CD1c-positive myeloid dendritic cell (primary cell): ENCODE data around the gene DIAPH3.

Experiments
- DNase-seq: peaks from one replicate; pipeline ENCODE4 v3.0.0-alpha.2; 2016; ENCODE audit errors: extremely low spot score

Gene DIAPH3

DNA sequence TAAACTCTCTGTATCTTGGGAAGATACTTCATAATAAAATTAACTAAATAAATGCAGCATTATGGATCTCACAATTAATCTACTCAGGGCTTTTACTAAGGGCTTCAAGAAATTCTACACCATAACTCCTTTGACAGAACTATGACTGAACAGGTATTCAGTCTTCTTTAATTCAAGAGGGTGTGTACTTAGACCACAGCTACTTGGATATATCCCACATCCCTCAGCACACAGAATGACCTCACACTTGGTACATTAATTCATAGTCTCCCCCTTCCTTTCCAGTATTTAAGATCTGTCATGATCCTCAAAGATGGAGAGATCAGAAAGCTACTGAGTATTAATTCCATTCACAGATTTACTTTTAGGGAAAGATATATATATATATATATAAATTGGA, 11.6 kb downstream of the DIAPH3 start:
- no peak for DNase-seq

DNA sequence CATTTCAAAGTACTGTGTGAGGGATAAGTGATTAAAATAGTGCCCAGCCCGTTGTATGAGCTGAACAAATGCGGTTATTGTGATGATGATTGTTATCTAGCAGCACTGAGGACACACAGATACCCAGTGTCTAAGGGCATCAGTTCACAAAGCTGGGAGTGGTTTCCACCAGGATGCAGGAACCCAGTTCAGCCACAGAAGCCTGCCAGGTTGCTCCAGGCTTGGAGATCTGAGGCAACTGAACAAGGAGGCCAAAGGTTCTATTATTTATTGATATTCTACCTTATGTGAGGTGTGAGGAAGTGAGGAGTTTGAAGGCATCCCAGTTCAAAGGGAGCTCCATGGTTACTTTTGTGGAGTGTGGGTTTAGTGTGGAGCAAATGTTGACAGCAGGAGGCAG, 13.2 kb downstream of the DIAPH3 start:
- DNase-seq, result no peak

DNA sequence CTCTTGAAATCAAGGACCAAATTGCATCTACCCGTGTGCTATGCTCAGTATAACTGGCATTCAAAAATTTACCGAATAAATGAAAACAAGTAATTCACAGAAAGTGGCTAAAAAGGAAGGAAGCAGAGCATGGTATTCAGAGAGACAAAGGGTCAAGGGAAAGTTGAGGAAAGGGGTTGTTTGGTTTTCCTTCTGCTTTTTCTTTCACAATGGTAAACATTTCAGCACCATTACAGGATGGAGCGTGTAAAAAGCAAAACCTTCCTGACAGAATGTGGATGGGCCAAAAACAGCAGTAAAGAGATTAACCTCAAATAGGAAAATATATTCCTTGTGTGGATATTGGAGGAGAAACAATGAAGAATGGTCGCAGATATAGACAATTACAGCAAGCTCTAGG, 14.8 kb downstream of the DIAPH3 start:
- DNase-seq, result no peak

DNA sequence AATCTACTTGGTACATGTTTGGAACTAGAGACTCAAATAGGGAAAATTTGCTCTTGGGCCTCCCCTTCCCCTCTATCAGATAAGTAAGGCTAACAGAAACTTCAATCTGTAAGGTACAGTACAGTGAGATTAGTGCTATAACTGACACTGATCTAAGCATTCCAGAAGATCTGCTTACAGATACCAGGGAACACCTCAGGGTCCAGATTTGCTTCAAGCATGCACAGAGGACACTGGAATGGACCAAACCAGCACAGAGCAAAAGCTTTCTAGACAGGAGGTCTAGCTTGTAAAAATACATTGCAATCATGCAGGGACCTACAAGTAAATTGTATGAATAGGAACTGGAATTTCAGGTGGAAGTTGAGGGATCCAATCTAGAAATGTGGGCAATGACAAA, 16.4 kb downstream of the DIAPH3 start:
- DNase-seq, result no peak

DNA sequence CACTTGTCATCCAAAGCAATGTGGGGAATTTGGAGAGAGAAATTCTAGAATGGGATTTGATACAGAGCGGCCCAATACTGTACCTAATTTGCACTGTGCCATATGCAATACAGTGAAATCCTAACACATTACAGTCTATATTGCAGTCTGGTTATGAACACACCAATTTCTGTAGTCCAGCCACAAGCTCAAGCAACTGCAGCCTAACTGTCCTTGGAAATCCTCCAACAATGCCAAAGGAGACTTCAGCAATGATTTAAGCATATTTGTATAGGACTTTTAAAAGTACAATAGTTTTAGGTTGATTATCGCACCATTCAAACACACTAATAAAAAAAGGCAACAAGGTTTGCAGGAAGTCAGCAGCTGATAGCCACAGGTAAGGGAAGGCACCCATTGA, 17.3 kb downstream of the DIAPH3 start:
- no peak for DNase-seq

DNA sequence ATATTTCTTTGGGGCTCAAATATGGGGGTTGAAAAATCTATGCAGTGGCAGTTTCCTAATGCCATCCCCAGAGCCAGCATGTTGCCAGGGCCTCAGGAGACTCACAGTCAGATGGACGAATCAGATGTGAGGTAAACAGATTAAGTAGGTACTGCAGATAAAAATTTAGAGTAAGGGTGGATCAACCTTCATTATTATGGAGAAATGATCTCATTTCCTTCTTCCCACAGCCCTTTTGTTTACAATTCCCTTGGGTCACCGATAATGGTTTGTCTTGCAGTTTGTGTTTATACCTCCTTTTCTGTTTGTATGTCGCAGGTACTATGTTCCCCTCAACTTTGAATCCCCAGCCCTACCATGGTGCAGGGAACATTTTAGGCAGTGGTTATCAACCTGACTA, 20.0 kb downstream of the DIAPH3 start:
- no peak for DNase-seq

DNA sequence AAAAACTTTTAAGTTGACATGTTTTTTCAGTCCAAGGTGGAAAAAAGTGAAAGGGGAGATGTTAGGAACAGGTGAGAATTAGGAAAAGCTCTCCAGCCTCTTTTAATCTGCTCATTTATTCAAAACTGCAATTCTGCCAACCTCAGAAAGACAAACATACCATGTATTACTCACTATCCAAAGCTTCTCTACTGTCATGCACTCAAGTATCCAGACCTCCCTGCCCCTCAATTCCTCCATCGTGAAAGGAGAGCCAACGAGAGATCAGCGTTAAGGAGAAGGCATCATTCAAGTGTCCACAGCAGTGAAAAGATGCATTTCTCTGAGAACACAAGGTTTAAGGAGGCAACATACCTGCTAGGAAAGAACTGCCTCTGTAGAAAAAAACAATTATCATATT, 24.5 kb downstream of the DIAPH3 start:
- DNase-seq, result no peak

DNA sequence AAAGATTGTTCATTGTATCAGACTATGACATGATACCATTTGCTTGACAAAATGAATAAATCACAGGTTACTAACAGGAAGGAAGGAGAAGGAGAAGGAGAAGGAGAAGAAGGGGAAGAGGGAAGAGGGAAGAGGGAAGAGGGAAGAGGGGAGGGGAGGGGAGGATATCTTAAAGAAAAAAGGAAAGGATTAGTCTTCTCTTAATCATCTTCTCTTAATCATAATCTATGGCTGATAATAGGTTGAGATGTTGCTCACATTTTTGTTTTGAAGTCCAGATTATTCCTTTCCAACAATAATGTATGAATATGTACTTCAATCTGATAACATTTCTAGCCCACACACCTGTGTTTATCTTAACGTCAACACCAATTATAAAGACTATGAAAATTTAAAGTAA, 25.1 kb downstream of the DIAPH3 start:
- DNase-seq, result no peak

DNA sequence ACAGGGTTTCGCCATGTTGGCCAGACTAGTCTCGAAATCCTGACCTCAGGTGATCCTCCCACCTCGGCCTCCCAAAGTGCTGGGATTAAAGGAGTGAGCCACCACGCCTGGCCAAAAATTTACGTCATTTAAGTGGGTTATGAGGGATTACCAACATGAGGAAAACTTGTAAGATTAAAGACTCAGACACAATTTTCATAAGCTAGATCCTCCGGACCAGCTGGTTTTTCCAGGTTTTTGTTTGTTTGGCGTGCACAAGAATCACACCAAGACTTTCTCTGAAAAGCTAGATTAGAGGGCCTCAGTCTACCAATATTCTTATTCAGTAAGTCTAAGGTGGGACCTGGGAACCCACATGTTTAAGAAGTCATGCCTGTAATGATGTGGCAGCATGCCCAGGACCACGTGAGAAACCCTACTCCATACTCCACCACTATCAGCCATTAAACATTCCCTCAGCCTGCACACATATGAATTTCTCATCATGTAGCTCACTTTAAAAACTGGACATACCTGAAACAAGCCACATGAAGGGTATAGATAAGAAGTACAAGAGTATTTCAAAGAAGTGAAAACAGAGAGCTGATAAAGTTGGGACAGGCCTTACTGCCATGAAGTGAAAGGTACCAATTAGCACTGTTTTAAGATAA, 25.7 kb downstream of the DIAPH3 start:
- DNase-seq, result no peak

DNA sequence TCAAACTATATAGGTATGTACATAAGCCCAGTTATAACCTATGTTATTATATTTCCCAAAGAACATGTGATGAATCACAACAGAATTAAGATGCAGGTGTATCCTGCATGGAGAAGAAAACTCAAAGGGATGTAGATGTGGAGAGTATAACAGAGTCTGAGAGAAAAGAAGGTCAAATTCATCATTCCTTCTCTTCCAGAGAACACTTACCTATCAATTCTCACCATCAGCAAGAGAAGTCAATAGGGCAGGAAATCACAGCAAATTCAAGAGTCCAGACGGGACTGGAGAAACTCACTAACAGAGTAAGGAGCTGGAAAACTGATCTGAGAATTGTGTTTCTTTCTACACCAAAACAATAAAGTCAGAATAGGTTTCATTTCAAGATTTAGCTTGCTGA, 28.4 kb downstream of the DIAPH3 start:
- no peak for DNase-seq

DNA sequence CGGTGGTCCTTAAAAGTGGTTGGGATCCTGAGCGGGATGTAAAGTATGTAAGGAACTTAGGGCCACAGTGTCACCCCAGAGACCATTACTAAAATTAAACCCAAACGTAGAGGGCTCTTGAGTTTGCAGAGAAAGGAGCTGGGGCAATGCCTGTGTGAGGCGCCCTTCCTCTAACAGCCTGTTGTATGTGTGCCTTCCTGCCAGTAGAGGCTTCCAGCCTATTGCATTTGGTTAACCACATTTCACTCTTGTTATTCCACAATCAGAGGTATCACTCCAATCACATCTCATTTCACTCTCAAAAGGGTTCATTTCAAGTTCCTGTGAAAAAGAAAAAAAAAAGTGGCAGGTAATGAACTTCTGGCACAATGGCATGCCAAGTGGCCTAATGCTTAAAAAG, 29.4 kb downstream of the DIAPH3 start:
- DNase-seq, result no peak

DNA sequence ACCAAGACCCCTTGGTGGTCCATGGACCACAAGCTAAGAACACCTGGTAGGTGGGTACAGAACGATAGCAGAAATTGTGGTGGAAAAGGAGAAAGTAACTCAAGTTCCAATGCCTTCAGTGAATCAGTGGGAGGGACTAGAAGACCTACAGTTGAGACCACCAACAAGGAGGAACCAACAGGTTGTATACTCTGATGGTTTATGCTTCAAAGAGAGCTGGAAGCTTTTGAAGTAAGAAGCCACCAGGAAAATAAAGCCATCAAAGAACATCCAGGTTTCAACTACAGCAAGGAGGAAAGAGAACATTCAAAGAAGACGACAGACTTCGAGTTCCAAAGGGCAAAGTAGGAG, 42.4 kb downstream of the DIAPH3 start:
- no peak for DNase-seq

DNA sequence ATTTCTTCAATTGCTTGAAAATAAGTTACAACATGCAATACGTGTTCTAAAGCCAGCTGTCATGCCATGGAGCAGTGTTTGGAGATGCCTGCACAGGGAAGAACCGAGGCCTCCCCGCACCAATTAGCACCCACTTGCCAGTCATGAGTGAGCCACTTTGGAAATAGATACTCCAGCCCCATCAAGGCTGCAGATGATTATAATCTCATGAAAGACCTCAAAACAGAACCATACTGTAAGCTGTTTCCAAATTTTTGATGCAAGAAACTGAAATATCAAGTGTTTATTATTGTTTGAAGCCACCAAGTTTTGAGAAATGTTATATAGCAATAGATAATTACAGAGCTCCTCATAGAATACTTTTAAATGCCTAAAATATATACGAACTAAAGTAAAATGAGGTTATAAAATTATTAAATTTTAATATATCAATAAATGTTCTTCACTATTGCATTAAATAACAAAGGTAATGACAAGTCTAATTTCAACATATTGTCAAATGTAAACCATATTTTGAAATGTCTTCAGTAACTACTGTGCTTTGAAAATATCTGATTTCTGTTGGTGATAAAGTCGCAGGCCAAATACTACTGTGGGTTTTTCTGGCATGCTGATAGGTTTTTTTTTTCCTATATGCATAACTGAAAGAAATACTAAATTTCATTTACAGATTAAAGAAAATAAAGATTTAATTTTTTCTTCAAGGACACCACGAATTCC, 43.0 kb downstream of the DIAPH3 start:
- no peak for DNase-seq

DNA sequence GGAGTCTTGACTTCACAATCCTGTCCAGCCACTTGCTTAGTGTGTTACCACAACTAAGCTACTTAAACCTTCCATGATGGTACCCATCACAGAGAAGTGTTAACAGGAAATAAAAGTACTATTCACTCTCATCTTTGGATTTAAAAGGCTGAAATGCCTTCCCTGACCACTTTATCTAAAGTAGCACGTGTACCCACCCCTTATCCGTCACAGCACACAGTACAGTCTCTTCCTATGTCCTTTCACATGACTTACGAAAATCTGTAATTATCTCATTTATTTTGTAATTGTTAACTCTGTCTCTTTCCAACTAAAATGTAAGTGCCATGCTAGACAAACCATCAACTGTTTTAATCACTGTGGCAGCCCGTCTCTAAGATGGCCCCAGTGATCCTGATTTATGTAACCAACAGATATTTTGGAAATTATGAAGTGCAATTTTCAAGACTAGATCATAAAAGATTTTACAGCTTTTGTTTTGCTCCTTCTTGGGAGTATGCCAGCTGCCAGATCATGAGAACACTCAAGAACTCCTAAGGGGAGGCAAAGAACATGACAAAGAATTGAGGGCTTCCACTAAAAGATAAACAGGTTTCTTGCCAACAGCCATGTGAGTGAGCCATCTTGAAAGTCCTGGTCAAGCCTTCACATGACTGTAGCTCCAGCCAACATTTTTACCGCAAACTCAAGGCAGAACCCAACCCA, 44.9 kb downstream of the DIAPH3 start:
- no peak for DNase-seq

DNA sequence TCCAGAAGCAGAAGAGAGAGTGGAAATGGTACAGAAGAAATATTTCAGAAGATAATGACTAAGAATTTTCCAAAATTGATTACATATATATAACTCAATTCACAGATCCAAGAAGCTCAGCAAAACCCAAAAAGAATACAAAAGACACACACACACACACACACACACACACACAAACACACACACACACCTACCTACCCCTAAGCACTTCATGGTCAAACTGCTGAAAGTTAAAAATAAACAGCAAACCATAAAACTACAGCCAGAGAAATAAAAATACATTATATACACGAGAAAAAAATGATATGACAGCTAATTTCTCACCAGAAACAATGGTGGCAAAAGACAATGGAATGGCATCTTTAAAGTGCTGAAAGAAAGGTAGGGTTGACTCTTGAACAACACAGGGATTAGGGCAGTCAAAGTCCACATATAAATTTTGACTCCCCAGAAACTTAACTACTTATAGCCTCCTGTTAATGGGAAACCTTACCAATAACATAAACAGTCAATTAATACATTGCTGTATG, 49.2 kb downstream of the DIAPH3 start:
- DNase-seq, result no peak

DNA sequence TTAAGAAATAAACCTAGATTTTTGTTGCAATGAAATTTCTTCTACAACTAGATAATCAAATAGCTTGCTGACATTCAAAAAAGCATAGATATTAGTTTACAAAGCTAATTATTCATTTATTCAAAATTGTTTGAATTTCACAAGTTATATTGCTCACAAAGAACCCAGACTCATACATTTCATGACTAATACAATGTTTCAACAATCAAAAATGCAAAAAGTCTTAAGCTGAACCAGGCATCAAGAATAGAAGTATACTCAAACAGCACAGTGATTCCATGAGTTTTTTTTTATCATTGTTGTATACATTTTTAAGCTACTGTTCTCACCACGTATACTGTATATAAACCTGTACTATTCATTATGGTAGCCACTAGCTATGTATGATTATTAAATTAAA, 51.0 kb downstream of the DIAPH3 start:
- no peak for DNase-seq

DNA sequence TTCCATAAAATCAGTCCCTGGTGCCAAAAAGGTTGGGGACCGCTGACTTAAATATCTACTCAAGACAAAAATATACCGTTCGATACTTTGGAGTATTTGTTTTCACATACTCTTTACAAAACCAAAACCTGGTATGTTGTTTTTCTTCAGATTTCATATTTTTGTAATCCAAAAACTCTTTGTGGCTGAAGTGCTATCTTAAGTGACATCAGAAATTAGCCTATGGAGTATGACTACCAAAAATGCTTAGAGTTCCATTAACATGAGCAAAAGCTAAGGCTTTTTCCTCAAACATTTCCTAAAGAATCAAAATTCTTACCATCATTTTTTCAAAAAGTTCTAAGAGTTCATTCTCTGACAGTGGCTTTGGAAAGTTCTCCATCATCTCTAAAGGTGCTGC, 52.0 kb downstream of the DIAPH3 start:
- no peak for DNase-seq

DNA sequence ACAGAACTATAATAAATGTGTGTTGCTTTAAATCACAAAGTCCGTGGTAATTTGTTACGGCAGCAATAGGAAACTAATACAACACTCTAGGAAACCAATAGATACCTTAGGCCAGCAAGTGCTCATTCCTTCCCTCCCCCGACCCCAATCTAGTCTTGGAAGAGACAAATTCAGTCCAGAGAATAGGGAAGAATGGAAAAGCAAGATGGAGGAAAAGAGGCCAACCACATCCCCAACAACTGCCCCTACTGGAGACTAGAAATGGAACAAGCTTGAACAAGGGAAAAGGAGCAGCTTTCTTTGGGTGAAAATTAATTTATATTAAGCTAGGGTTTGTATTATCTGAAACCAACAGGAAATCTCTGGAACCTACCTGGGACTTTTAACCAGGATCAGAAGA, 54.4 kb downstream of the DIAPH3 start:
- no peak for DNase-seq

DNA sequence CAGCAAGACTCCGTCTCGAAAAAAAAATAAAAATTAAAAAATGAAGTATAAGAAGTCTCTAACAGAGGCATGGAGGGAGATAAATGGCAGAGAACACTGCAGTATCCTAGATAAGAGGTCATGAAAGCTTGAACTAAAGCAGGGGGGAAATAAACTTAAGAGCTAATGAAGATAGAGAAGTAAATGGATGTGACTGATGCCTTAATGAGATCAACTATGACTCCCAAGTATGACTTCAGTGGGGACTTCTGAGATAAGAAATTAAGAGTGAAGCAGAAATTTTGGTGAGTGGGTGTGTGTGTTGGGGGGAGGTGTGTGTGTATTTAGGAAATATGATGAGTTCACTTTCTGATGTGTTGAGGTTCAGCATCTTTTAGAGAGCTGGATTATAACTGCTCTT, 55.1 kb downstream of the DIAPH3 start:
- no peak for DNase-seq

DNA sequence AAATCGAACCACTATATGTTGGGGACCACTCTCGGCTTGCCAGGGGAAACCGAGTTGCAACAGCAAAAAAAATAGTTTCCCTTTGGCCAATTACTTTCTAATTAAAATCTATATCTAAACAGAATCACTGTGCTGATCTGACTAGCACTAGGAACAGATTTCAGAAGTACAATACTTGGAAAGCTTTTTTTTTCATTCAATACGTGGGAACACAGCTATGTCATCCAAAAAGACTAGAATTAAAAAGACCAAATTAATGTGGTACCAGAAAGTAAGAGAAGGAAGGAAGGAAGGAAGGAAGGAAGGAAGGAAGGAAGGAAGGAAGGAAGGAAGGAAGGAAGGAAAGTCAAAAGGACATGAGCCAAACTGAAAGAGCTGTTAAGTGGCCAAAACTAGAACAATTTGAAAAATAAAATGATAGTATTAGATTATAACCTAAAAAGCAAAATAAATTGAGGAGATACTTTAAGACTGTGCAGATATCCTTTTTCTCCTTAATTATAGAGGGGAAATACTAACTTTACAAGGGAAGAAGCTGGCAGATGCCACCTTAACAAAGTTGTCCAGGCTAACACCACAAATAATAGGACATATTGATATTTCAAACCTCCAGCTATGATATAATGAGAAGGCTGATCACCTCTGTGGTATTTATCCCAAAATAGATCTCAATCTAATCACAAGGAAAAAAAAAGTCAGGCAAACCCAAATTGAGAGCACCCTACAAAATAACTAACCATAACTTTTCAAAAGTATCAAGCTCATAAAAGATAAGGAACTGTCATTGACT, 63.9 kb downstream of the DIAPH3 start:
- no peak for DNase-seq

DNA sequence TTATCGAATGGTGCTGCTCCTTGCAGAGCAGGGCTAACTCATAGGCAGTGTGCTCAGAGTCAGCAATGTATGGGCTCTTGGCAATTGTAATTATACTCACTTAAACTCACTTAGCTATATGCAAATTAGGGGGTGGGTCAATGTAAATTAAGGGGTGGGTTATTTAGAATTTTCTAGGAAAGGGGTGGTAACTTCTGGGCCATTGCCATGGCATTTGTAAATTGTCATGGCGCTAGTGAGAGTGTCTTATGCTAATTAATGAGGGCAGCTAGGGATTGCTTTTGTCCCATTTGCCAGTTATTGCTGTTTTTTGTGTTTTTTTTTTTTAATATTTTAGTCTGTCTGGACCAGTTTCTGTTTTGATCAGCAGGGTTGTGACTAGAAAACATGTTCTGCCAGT, 68.4 kb downstream of the DIAPH3 start:
- DNase-seq, result no peak

DNA sequence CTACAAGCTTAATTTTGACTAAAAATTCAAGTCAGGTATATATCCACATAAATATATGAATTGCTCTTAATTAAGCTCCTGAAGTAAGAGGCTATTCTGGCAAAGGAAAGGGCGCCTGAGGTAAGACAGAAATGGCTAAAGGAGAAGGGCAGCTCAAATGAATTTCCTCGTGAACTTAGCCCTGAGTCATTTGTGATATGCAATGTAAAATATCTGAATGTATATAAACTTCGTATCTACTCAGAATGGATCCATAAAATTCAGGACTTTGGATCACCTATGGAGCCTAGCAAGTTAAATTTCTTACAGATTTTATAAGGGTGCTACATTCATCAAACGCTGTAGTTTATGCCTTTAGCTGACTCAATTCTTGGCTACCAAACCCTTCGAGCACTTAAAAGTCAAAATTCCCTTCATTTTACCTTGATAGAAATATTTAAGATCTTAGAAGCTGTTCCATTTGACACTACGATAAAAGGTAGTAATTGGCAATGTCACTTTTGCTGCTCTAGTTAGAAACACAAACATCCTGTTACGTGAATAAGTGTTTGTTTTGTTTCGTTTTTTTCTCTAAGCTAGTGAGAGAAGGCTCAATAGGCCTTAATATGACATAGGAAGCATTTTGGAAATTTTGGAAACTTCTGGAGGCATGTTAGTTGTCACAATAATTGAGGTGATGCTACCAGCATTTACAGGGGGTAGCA, 69.2 kb downstream of the DIAPH3 start:
- no peak for DNase-seq
